ENCODE measurements around the gene CAMKK1. TPM values are rescaled to one million over a fixed set of nuclear protein-coding genes. Genes with fewer than 3 reads are reported as not detected.
A peak's percentile ranks its signal among the peaks of the same experiment; 100 is the strongest.

The CAMKK1 gene
- total RNA-seq, 2 donors from 2014 or later: 3.8 to 6.9 TPM

DNA sequence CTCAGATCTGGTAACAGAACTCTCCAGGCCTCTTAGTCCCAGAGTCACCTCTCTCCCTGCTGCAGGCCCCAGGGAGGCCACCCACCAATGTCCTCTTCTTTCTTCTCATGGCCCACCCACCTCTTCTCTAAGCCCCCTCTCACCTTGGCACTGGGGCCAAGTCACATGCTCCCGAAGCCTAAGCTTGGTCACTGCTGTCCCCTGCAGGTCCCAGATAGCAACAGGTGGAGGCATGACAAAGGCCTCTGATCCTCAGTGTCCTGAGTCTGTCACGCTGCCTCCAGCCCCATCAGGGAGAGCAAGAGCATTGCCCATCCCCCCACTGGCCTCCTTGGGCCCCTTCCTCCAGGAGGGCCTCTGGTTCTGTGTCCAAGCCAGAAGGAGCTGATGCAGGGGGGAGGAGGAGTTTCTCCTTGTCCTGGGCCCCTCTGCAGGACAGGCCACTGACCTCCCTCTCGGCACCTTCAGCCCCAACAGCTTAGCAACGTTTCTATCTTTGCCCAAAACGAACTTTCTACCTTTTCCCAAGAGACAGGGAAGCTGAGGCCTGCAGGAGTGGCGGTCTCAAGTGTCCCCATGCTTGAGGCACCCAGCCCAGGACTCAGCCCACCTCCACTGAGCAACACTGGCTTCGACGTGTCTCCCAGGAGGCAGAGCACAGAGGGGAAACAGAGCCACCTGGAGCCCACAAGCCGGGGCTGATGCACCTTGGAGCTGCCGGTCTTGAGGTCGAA, 14.8 kb upstream of the CAMKK1 start:
- Mint-ChIP-seq H3K27ac (peak overlapping the region in 1 of 2 donors; percentile 37), H3K36me3 (peaks cover 0 to 8% of the 10 kb centered on the region in 2 donors), H3K9me3 (no peaks in the 10 kb centered on the region)
- ATAC-seq: no peak
- DNase-seq (ENCODE audit: low spot score in 2 of 2): no peak

DNA sequence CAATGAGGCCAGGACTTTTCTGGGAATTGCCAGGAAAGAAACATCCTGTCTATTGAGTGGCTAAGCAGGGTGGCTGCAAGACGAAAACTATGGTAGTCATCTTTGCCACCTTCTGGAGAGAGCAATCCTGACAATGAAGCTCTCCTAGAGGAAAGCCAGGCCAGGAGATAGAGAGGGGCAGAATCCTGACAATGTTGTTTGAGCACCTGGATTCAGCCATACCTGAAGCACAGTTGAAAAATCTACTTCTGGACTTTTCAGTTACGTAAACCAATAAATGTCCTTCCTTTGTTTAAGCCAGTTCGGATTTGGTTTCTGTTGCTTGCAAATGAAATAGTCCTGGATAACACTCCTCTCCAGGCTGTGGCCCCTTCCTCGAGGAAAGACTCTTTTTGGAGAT, 14.0 kb upstream of the CAMKK1 start:
- peaks cover 0 to 3% of the 10 kb centered on the region in 2 donors for H3K36me3 Mint-ChIP-seq
- no peak overlapping the region for H3K27ac Mint-ChIP-seq
- no peaks in the 10 kb centered on the region for H3K9me3 Mint-ChIP-seq
- DNase-seq (ENCODE audit: low spot score in 2 of 2) (no peak), ATAC-seq (no peak)

DNA sequence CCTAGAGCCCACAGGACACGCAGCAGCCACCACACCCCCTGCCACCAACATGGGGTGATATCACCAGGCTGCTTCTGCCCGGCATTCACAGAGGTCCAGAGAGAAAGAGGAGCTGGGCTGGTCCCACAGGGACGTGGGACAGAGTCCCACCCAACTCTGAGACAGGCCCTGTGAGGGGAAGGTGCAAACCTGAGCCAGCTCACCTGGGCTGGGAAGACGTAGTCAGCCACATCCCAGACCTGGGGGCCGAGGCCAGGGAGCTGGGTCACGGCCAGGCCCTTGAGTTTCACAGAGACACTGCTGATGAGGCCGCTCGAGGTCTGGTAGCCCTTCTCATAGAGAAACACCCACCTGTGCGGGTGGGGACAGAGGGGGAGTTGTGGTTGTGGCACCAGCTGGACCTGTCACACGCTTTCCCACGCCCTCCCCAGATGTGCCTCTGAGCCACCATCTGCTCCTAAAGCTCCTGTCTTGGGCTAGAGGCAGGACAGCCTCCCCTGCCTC, 12.2 kb upstream of the CAMKK1 start:
- no peaks in the 10 kb centered on the region for H3K9me3 Mint-ChIP-seq
- no peak for ATAC-seq
- no peaks in the 10 kb centered on the region for H3K36me3 Mint-ChIP-seq
- H3K27ac Mint-ChIP-seq: no peak overlapping the region
- DNase-seq (ENCODE audit: low spot score in 2 of 2): no peak

DNA sequence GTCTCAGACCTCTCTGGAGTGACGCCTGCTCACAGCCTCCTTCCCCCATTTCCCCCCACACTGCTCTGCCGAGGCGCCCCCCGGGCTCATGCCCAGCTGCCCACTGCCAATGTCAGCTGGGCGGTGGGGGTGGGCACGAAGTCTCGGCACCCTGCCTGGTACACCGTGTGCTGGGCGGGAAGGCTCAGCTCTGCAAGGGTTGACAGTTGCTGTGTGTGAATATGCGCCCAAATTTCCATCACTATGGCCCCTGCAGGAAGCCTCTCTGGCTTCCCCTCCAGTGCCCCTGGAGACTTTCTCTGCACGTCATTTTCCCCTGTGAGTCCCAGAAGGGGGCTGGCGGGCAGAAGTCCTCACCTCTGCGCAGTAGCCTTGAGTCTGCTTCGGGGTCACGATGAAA, 11.6 kb upstream of the CAMKK1 start:
- no peaks in the 10 kb centered on the region for H3K36me3 Mint-ChIP-seq
- ATAC-seq (no peak), DNase-seq (ENCODE audit: low spot score in 2 of 2) (no peak)
- no peak overlapping the region for H3K27ac Mint-ChIP-seq
- H3K9me3 Mint-ChIP-seq: no peaks in the 10 kb centered on the region

DNA sequence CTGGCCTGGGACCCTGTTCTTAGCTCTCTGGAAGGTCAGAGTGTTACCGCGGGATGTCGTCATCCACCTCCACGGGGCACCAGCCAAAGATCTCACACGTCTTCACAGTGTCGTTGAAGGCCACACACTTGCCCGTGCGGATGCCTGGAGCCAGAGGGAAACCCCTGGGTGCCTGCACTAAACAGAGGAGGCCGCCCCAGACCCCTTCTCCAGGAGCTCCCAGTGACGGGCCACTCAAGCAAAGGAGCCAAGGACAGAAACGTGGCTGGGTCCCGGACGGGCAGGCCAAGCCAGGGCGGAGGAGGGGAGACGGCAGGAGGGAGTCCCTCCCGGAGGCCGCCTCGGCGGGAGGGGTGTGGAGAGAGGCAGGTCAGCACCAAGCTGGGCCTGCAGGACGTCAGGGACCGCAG, 11.0 kb upstream of the CAMKK1 start:
- ATAC-seq: no peak
- no peak overlapping the region for H3K27ac Mint-ChIP-seq
- DNase-seq (ENCODE audit: low spot score in 2 of 2): no peak
- no peaks in the 10 kb centered on the region for H3K36me3 Mint-ChIP-seq
- H3K9me3 Mint-ChIP-seq: no peaks in the 10 kb centered on the region

DNA sequence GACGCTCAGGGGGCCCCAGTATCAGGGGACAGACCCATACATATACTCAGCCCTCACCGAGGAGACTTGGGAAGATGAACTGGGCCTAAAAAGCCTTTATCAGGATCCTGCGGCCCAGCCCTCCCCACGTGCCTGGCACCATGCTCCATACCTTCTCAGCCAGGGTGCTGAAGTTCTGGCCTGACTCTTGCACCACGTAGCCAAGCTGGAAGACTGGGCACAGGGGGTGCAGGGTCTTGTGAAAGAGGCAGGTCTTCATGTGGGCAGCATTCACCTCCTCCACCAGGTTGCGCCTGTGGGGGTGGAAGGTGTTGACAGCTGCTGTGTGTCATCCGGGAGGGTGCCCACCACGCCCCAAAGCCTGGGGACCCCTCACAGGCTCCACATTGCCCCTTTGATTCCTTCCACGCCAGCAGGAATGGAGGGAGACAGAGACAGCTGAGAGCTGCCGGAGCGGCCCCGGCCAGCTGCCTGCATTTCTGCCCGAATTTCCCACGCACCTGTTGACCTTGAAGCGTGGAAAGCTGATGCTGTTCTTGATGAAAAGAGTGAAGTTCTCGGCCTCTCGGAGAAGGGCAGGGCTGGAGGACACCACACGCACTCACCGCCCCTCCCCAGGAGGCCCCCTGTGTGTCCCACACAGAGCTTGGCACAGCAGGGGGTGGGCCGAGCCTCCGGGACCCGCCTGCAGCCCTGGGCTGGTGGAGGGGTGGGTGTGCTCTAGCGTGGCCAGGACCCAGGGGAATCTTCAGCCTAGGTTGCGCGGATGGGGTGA, 10.4 kb upstream of the CAMKK1 start:
- Mint-ChIP-seq H3K36me3 (no peaks in the 10 kb centered on the region), H3K27ac (no peak overlapping the region), H3K9me3 (no peaks in the 10 kb centered on the region)
- DNase-seq (ENCODE audit: low spot score in 2 of 2) (no peak), ATAC-seq (no peak)

DNA sequence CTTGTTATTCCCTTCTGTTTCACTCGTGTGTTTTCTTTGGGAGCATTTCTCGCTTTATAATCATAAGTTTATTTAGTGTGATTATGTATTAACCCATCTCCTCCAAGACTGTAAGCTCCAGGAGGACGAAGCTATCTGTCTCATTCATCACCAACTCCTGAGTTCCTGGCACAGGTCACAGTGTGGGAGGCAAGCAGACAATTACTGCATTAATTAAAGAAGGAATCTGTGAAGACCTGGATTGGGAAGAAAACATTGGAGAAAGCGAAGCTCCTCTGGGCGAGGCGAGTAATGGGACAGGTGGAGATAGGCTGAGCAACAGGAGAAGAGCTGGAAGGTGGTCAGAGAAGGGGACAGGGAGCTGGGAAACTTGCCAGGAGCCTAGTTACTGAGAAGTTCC, 7.8 kb upstream of the CAMKK1 start:
- Mint-ChIP-seq H3K27ac (peak overlapping the region in 1 of 2 donors; percentile 13), H3K36me3 (no peaks in the 10 kb centered on the region), H3K9me3 (no peaks in the 10 kb centered on the region)
- DNase-seq (ENCODE audit: low spot score in 2 of 2) (no peak), ATAC-seq (no peak)

DNA sequence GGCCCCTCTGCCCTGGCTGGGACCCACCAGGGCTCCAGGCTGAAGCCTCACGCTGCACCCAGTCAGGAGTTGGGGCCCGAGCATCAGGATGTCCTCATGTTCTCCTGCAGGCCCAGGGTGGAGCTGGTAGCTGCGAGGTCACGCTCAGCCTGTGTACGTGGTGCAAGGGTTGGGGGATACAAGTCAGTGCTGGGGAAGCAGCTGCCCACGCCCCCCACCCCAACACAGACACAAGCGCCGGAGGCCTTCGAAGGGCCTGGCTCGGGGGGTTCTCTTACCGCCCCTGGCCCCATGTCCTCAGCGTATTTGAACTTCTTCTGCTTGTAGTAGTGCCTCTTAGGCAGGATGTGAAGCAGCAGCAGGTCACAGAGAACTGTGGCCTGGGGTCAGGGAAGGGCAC, 4.9 kb upstream of the CAMKK1 start:
- no peak overlapping the region for H3K27ac Mint-ChIP-seq
- H3K36me3 Mint-ChIP-seq: no peaks in the 10 kb centered on the region
- DNase-seq (ENCODE audit: low spot score in 2 of 2): no peak
- ATAC-seq: no peak
- no peaks in the 10 kb centered on the region for H3K9me3 Mint-ChIP-seq

DNA sequence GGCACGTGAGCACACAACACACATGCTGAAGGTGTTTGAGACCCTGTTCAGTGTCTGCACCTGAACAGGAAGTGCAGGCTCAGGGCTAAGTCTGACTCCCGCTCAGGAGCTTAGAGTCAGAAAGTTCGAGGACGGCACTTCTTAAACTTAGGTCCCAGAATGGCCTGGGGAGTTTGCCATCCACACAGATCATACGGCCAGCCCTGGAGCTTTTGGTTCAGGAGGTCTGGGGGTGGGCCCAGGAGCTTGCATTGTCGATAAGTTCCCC, 4.0 kb upstream of the CAMKK1 start:
- Mint-ChIP-seq H3K36me3 (no peaks in the 10 kb centered on the region), H3K27ac (no peak overlapping the region), H3K9me3 (no peaks in the 10 kb centered on the region)
- ATAC-seq (no peak), DNase-seq (ENCODE audit: low spot score in 2 of 2) (no peak)

DNA sequence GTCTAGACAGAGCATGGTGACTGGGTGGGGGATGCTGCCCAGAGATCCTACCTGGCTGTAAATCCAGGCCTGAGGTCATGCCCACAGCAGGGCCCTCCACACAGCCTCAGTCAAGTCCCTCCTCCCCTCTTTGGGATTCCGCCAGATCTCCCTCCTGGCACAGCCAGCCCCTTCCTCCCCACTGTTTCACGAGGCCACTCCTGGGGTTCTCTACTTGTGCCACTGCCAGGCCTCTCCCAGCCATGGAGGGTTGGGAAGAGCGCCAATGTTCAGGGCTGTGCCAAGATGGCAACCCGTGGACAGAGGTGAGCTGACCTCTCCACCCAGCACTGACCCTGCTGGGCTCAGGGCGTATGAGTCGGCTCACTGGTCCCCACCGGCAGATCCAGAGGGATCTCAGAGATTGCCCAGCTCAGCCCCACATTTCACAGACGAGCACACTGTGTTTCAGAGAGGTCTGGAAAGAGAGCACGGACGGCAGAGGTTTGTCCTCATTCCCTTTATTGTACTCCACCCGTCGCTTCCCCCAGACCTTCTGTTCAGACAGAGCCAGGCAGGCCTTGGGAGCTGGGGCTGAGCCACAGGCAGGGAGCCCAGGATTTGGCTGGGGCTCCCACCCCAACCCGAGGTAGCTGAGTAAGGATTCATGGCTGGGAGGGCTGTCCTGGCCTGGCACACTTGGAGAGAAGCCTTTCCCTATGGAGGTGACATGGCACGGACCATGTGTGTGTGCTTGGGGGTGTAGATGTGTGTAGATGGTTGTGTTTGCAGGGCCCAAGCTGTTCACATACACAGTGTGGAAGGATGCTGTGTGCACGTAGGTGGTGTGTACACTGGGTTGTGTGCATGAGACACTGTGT, 3.5 kb upstream of the CAMKK1 start:
- Mint-ChIP-seq H3K27ac (no peak overlapping the region), H3K36me3 (no peaks in the 10 kb centered on the region), H3K9me3 (no peaks in the 10 kb centered on the region)
- ATAC-seq (no peak), DNase-seq (ENCODE audit: low spot score in 2 of 2) (no peak)

DNA sequence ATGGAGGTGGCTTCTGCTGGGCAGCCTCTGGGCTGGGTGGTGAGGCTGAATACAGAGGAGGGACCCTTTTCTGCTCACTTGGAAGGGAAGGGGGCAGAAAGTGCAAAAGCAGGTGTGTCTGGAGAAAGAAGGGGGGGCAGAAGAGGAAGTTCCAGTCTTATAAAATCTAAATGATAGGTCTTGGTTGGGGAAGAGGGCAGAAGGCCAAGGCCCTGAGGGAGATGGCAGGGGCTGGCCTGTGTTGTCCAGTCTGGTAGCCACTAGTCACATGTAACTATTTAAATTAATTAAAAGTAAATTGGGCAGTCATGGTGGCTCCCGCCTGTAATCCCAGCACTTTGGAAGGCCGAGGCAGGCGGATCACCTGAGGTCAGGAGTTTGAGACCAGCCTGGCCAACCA, 2.5 kb upstream of the CAMKK1 start:
- ATAC-seq: no peak
- no peak overlapping the region for H3K27ac Mint-ChIP-seq
- no peaks in the 10 kb centered on the region for H3K36me3 Mint-ChIP-seq
- DNase-seq (ENCODE audit: low spot score in 2 of 2): no peak
- no peaks in the 10 kb centered on the region for H3K9me3 Mint-ChIP-seq

DNA sequence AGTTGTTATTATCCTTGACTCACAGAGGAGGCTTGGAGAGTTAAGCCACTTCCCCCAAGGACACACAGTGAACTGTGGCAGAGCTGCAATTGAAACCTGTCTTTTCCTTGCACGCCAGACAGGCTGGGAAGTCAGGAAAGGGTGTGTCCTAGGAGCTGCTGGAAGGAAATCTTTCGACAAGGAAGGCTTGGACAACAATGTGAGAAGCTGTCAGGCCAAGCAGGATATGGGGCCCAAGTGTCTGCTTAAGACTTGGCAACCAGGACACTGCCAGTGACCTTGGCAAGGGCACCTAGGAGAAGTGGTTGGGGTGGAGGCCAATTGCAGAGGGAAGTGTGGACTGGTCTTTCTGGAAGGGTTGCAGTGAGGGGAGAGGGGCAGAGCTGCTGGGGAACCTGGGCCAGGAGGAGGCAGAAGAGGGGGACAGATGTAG, 2.1 kb upstream of the CAMKK1 start:
- peak overlapping the region in 1 of 2 donors; percentile 57 for H3K27ac Mint-ChIP-seq
- no peak for ATAC-seq

DNA sequence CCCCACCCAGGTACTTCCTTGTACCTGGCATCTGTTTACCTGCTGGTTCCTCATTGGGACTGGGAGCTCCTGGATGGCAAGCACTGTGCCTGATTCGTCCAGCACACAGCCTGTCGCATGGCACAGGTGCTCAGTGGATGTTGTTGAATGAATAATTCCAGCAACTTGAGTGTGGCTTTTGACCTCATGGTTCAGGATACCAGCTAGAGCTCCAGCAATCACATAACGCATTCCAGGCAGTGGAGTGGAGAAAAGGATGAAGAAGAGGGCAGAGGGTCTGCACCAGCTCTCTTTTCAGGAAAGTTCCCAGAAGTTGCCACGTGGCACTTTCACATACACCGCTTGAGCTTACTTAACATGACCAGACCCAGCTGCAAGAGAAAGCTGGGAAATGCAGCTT, 1.3 kb upstream of the CAMKK1 start:
- DNase-seq (ENCODE audit: low spot score in 2 of 2): no peak
- H3K36me3 Mint-ChIP-seq: no peaks in the 10 kb centered on the region
- ATAC-seq: no peak
- peak overlapping the region in 1 of 2 donors; percentile 73 for H3K27ac Mint-ChIP-seq
- no peaks in the 10 kb centered on the region for H3K9me3 Mint-ChIP-seq

More for the DNA sequence above, 2.1 kb upstream of the CAMKK1 start:
- no peaks in the 10 kb centered on the region for H3K36me3 Mint-ChIP-seq
- H3K9me3 Mint-ChIP-seq: no peaks in the 10 kb centered on the region
- no peak for DNase-seq (ENCODE audit: low spot score in 2 of 2)

DNA sequence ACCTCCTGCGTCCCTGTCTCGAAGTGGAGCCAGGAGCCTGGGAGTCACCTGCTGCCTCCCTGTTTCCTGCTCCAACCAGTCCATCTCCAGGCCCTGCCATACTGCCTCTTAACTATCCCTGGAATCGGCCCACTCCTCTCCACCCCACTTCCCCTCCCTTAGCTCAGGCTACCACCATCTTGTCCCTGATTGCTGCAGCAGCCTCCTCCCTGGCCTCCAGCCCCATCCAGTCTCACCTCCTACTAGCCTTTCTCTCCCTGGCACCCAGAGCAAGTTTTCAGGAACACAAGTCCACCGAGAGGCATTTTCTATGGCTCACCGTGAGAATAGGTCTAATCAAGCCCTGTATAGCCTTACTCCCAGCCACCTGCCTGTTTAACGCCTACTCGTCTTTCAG, 865 bp upstream of the CAMKK1 start:
- H3K9me3 Mint-ChIP-seq: no peaks in the 10 kb centered on the region
- H3K27ac Mint-ChIP-seq: peak overlapping the region; percentile 73 to 94
- no peak for ATAC-seq
- no peak for DNase-seq (ENCODE audit: low spot score in 2 of 2)
- no peaks in the 10 kb centered on the region for H3K36me3 Mint-ChIP-seq

DNA sequence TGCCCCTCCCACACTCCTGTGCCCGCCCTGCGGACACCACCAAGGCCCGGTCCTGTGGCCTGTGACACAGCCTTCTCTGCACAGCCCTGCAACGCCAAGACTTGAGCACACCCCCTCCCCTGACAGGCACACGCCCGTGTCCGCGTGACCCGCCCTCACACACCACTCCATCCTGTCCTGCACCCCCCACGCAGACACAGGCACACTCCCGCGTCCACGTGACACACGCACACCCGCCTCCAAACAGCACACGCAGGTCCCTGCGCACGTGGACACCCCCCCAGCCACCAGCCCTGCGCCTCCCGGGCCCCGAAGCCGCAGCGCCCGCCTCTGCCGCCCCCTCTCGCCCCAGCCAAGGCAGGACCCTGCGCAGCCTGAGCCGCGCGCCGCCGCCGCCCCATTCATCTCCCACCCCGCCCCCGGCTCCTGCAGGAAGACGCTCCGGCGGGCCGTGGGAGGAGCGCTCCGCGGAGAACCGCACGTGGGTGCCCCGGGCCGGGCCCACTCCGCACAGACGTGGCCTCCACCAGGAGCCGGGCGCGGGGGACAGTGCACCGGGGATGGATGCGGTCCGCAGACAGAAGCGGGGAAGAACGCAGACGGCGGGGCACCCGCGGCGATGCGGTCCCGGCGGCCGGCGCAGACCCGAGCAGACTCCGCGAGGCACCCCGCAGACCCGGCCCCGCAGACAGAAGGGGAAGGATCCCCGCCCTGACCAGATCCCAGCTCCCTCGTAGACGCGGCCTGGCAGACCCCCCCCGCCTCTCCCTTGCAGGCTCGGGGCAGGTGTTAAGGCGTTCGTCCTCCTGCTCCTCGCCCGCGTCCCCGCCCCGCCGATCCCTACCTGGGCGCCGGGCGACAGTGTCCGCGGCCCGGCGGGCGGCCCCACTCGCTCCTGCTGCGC, 506 bp downstream of the CAMKK1 start:
- ATAC-seq: peak; percentile 29 to 56
- Mint-ChIP-seq H3K9me3 (no peaks in the 10 kb centered on the region), H3K27ac (no peak overlapping the region), H3K36me3 (no peaks in the 10 kb centered on the region)
- DNase-seq (ENCODE audit: low spot score in 2 of 2): peak; percentile 47 to 72

DNA sequence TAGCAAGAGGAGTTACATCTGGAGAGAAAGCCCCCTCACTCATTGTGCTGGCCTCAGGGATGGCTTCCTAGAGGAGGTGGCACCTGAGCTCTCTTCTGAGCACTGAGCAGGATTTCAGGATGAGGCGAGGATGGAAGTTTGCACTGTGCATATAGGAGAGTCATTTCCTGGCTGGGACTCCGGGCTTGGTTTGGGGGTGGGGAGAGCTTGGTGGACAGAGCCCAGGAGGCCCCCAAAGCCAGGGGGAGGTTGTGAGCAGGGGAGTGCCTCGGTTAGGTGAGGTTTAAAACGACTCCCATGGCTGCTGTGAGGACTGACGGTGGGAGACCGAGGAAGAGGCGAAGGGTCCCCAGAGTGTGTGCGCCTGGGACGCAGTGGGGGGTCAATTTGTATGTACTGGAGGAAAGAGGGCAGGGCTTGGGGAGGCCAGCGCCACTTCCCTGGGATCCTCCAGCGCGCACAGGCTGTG, 1.2 kb downstream of the CAMKK1 start:
- Mint-ChIP-seq H3K9me3 (no peaks in the 10 kb centered on the region), H3K27ac (peak overlapping the region in 1 of 2 donors; percentile 12), H3K36me3 (no peaks in the 10 kb centered on the region)
- DNase-seq (ENCODE audit: low spot score in 2 of 2) (no peak), ATAC-seq (no peak)

All from activated naive CD4-positive, alpha-beta T cell treated with anti-CD3 and anti-CD28 coated beads, Interleukin-2, amount 50 U/mL, for 72 hours (primary cell).